RPMI8226 (cell line): Measurements from ENCODE around the gene APOBEC3A.
A peak's percentile ranks its signal among the peaks of the same experiment; 100 is the strongest.

ENCODE experiments used
- DNase-seq: peaks from one replicate; pipeline ENCODE4 v3.0.0-alpha.2; 2015

Gene APOBEC3A

DNA sequence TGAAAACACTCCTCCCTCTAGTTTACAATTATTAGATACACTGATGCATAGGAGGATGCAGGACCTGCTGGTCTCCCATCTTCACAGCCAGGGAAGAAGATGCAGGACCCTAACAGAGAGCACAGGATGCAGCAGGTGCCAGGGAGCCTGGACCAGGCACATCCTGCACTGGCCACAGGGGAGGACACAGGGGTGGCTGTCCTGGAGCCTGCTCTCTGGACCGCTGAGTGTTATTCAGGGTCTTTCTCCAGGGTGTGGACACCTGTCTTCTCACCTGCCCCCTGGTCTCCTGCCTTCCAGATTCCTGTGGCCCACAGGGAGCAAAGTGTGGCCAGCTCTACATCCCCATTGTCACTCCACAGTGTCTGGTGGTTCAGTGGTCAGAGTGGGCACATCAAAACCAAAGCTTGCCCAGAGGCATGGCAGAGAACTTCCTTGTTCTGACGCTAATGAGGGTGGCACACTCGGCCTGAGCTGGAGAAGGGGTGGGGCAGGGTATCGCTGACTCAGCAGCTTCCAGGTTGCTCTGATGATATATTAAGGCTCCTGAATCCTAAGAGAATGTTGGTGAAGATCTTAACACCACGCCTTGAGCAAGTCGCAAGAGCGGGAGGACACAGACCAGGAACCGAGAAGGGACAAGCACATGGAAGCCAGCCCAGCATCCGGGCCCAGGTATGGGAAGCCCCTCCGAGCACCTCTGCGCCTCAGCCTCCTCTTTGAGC is at the start of gene APOBEC3A:
TSS of gene APOBEC3A (plus strand) at position 564 of the 725 bp plus-strand sequence. CDS start at position 647, 83 bp downstream.
- DNase-seq = peak; percentile 74

- DNase-seq = no peak
These were observed 49.6 kb upstream of the APOBEC3A start for GRCh38 chr22:38907767-38908166.

DNA sequence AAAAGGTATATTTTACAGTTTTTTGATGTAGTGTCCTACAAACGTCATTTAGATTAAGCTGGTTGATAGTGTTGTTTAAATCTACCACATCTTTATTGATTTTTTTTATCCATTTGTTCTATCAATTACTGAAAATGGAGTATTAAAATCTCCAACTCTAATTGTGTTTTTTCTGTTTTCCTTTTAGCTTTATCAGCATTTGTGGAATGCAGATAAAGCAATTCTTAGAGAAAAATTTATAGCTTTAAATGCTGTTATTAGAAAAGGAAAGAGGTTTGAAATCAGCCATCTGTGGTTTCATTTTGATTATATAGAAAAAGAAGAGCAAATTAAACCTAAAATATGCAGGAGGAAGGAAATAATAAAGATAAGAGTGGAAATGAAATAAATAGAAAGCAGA is 46.0 kb upstream of the APOBEC3A start:
- DNase-seq = no peak

GRCh38 chr22:38919631-38920190 is 37.7 kb upstream of the APOBEC3A start:
- no peak for DNase-seq

- peak; percentile 62 for DNase-seq
These were observed 36.3 kb upstream of the APOBEC3A start for GRCh38 chr22:38921120-38921519.

DNA sequence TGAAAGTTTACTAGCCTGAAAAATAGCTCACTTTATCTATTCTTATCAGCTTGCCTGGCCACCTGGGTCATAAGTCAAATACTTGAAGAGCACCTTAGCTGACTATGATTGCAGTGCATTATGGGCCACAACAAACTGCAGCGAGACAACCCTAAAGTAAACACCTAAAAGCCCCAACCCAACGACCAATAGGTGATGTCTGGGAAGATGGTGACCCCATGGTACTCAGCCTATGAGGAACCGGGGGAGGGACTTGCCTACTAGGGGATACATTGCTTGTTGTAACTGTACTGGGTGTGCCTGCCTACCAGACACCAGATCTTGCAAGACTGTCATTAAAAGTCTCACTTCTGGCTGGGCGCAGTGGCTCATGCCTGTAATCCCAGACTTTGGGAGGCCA is 35.6 kb upstream of the APOBEC3A start:
- DNase-seq = peak; percentile 30

- no peak for DNase-seq
These were observed 33.7 kb upstream of the APOBEC3A start for GRCh38 chr22:38923463-38924346.

DNA sequence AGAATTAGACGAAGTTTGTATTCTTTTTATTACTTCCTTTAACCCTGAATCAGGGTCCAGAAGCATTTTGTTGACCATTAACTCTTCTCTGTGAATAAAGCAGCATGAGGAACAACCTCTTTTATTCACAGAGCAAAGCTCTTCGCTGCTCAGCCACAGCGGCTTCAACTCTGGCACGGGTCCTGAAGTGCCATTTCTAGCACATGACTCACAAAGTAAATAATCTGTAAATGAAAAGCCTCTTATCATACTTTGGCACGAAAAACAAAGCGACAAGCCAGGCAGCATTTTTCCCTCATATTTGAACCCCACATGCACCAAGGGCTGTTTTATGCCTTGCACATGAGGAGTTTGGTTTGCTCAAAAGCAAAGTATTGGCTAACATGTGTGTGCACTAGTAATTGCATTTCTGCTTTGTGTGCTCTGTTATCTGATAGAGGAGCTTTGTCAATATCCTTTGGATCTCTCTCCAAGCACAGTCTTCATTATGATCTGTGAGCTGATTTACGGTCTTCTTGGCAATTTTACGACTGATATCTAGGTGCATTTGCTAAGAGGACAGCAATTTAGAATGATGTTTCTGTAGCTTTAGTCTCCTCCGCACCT is 33.0 kb upstream of the APOBEC3A start:
- DNase-seq = peak; percentile 65

- DNase-seq = no peak
These were observed 31.8 kb upstream of the APOBEC3A start for GRCh38 chr22:38925571-38926041.

DNA sequence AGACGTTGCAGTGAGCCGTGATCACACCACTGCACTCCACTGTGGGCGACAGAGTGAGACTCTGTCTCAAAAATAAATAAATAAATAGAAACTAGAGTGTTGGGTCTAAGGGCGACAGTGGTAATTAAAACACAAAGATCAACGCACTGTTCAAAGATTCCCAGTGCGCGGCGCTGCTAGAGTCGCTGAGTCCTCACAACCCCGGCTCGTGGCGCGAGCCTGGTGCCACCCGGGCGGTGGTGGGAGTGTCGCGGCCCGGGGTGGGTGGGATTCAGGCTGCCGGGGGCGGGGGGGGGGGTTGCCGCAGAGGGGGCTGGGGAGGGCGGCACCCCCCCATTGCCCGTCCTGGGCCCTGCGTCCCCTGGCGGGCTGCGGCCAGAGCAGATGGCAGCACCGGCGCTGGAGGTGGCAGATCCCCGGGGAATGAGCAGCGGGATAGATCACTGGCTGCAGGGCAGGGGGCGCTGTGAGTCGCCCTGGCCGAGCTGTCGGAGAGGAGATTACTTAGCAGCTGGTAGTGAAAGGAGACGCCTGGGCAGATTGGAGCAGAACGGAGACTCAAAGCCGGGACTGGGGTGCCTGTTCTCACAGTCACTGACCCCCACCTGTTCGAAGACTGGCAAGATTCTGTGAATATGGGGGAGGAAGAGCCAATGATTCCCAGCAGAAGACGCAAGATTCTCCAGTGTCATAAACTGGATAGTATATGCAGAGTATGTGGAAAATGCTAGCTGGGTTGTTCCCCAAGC is 30.2 kb upstream of the APOBEC3A start:
- DNase-seq = no peak

- no peak for DNase-seq
These were observed 26.9 kb upstream of the APOBEC3A start for GRCh38 chr22:38930512-38930911.

- peak; percentile 99 for DNase-seq
These were observed 22.4 kb upstream of the APOBEC3A start for GRCh38 chr22:38935023-38935422.

- DNase-seq = no peak
These were observed 21.8 kb upstream of the APOBEC3A start for GRCh38 chr22:38935616-38936015.

DNA sequence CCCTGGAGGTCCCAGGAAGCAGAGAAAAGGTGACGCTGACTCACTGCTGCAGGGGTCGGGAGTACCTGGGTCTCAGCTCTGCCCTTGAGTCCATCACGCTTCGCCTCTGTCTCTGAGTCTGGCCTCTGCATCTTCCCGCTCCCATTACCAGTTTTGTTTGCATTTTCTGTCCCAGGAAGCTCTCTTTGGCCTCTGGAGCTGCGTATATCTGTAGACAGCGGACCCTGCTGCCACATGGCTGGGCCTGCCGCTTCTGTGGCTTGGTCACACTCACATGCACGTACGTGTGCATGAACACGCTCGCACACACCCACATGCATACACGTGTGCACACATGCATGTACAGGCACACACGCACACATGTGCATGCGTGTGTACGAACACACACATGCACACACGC is 20.8 kb upstream of the APOBEC3A start:
- DNase-seq = no peak

GRCh38 chr22:38937036-38937435 is 20.4 kb upstream of the APOBEC3A start:
- no peak for DNase-seq

DNA sequence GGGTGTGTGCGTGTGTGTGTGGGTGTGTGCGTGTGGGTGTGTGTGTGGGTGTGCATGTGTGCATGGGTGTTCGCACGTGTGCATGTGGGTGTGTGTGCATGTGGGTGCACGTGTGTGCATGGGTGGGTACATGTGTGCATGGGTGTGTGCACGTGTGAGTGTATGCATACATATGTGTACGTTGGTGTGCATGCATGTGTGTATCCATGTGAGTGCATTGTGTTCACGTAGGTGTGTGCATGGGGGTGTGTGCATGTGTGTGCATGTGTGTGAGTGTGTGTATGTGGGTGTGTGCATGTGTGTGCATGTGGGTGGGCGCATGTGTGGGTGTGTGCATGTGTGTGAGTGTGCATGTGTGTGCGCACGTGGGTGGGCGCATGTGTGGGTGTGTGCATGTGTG is 19.9 kb upstream of the APOBEC3A start:
- no peak for DNase-seq

GRCh38 chr22:38938221-38938620 is 19.2 kb upstream of the APOBEC3A start:
- no peak for DNase-seq

DNA sequence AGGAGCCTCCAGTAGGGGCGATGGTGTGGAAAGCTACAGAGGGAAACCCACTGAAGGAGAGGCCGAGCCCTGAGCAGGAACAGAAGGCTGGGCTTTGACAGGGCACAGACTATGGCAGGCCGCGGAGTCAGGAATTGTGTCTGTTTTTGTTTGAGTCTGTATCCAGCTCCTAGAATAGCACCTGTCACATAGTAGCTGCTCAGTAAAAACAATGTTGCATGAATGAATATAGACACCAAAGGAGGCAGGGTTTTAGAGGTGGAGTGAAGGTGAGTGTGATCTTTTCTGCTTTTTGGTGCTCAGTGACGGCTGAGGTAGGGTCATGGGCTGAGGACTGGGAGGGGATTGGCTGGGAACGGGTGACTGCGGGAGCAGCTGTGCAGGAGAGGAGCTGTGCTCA is 18.5 kb upstream of the APOBEC3A start:
- DNase-seq = no peak

DNA sequence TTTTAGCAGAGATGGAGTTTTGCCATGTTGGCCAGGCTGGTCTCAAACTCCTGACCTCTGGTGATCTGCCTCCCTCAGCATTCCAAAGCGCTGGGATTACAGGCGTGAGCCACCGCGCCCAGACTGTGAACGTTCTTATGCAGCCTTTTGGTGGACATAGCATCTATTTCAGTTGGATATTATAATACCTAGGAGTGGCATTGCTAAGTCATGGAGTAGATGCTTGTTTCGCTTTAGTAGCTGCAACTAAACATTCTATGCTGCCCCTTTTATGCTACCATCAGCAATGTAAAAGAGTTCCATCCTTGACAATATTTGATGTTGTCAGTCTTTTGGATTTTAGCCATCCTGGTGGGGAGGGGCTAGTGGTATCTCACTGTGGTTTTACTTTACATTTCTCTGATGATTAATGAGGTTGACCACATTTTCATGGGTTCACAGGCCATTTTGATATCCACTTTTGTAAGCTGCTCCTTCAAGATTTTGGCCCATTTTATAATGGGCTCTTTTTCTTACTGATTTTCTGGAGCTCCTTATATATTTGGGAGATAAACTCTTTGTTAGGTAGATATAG is 16.5 kb upstream of the APOBEC3A start:
- peak; percentile 75 for DNase-seq

DNA sequence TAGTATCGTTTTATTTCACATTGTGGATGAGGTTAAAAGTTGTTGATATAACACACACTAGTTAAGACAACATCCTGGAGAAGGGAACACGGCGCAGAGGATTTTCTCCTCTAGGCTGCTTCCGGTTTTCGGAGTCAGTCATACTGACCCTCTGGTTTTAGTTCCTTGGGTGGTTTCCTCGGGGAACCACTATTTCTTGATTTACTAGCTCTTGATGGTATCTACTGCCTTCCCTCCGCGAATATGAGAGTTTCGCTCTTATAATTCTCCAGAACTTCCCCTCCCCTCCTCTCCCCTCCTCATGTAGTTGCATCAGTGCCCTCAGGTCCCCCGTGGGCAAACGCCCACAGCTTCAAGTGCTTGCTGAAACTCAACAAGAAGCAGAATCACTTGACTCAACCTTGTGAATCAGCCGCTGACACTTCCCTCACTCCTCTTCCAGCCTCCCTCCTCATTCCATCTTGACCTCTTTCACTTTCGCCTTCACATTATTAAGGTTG is 15.9 kb upstream of the APOBEC3A start:
- DNase-seq = no peak

GRCh38 chr22:38942702-38943101 is 14.7 kb upstream of the APOBEC3A start:
- DNase-seq = no peak

GRCh38 chr22:38943201-38943600 is 14.2 kb upstream of the APOBEC3A start:
- no peak for DNase-seq
